Right forelimb (tissue), 1 donor: Measurements from ENCODE around the gene POMGNT1.
A peak's percentile ranks its signal among the peaks of the same experiment; 100 is the strongest.

Experiments
- DNase-seq: peaks from one replicate; pipeline ENCODE4 v3.0.0-alpha.2; 2018

Gene POMGNT1

DNA sequence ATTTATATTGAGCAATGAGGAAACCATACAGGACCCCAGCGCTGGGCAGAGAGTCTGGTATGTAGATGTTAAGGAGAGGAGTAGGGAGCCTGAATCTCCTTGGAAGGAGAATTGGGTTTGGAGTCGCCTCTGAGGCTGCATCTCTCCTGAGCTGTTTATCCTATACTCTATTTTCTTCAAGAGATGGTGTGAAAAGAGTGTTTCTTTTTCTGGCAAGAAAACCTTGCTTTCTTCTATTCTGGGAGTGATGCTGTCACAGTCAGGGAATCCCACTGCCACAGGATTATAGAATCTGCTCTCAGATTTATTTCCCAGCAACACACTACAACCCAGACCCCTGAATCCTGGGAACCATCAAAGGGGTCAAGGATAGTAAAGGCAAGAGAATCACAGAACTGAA lies 8.2 kb upstream of the POMGNT1 start:
- no peak for DNase-seq

DNA sequence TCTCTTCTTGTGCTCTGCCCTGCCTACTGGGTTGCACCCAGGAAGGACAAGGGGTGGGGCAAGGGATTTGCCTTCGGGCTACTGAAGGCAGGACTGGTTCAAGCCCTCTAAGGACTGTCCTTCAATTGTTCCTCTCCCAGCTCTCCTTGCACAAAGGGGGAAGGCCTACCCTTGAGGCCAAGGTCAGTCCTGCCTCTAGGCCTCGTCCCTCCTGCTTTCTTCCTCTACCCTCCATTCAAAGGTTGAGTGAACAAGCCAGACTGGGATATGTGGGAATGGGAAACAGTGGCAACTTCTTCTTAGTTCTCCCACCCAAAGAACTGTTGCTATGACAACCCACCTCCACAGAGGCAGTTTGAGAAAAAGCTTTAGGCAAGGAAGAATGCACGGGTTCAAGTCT lies 7.6 kb upstream of the POMGNT1 start:
- DNase-seq, result no peak

DNA sequence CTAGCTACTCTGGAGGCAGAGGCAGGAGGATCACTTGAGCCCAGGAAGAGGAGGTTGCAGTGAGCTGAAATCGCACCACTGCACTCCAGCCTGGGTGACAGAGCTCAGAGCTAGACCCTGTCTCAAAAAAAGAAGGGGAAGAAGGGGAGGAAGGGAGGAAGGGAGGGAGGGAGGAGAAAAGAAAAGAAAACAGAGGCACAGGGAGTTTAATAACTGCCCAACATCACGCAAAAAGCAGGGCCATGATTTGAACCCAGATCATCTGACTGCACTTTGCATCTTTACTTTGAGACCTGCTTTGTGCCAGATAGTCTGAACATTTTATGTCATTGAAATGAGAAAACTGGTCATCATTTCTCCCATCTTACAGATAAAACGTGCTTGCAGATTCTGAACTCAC lies 6.9 kb upstream of the POMGNT1 start:
- DNase-seq, result no peak

DNA sequence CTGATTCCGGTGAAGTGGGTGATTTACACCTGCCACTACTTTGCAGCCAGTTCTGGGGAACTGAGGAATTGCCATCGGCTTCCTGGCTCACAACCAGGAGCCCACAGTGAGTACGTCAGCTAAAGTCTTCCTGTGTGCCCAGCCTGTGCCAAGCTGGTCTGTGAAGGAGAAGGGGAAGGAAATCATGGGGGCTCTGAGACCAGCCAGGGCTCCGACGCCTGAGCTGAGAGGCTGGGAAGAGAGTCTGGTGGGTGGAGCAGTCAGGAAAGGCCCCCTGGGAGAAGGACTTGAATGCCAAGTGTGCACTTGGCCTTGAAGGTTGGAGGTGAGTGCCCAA lies 6.1 kb upstream of the POMGNT1 start:
- no peak for DNase-seq

DNA sequence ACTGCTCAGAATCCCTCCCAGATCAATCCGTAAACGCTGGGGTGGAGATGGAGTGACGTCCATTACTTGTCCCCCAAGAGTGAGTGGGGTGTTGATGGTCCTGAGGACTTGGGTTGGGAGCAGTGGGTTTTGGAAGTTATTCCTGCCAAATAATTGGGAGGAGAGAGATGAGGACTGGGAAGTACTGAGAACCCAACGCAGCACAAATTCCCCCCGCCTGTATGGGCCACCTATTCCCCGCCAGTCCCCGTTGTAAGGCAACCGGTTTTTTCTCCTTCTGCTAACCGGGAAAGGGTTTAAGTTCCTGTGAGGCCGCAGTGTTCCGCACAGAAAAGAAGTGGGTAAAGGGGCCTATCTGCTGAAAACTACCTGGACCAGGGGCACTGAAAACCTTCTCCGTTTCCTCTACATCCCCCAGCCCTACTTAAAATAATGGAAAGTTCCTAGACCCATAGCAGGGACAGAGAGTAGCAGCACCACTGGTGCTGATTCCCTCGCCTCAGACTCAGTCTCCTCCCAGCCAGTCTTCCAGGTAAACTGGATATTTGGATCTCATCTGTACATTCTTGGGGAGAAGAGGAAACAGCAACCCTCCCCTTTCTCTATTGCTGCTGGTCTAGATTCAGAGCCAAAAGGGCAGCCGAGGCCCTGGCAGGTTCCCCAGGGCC lies 5.6 kb upstream of the POMGNT1 start:
- no peak for DNase-seq

DNA sequence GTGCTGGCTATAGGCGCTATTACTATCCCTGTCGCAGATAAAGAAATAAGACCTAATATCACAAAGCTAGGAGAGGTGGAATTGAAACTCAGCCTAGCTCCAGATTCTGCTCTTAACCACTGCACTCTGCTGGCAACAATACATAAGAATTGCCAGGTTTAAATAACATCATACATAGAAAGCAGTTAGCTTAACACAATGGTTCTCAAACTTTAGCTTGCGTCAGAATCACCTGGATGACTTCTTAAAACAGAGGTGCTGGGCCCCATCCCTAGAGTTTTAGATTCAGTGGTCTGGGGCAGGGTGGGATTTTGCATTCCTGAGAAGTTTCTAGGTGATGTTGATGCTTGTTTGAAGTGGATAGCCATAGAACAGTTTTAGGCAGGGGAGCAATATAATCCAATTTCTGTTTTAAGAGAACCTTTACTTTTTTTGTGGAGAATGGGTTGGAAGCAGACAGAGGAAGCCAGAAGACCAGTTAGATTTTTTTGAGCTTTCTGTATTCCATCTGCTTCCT lies 1.1 kb upstream of the POMGNT1 start:
- DNase-seq, result no peak

DNA sequence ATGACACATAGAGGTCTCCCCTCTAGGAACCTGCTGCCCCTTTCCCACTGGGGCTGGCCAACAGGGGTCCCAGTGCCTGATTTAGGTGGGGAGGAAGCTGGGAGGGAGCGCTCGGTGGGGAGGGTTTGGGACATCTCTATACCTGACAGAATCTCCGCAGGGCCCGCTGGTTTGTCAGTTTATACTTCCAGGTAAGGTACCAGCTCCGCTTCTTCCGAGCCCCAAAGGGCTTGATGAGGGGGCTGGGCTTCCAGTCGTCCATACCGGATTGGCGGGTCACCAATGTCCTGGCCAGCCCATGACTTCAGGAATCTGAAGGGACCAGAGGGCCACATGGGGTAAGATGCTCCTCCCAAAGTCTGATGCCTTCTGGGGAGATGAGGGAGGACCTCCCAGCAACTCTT lies 672 bp downstream of the POMGNT1 start:
- no peak for DNase-seq

DNA sequence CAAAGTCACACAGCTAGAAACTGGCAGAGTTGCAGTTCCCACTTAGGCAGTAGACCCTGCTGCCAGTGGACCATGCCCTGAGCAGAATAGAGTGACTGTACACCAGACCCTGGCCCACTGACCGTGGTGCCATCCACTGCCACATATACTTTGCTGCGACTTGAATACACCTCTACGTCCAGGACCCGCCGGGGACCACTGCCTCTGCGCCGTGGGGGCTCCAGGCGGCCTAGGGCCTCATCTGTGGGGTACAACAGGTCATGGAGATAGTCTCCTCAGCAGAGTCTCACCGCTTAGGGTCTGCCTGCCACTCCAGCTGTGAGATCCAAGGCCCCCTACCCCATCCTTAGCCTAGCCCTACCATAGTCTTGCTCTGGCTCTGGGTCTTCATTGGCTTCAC lies 1.6 kb downstream of the POMGNT1 start:
- DNase-seq, result no peak

DNA sequence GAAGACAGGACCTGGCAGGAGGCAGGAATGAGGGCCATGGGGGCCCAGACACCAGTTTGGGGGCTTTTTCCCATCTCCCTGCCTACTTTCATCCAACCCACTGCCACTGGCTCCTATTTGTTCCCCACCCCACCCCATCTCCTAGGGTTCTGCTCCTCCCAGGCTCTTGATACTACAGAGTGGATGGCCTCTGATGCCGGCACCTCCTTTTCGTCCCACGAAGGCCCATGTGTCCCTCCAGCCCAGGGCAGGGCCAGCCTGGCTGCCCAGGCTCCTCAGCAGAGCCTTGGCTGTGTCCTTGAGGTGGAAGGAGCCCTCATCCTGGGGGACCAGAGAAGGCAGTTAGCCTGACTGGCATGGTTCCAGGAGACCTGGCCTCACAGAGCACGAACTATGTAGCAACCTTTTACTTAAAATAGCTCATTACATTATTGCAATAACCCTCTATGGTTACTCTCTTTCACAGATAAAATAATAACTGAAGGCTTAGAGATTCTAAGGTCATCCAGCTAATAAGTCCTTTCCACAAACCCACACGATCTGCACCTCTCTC lies 3.5 kb downstream of the POMGNT1 start:
- no peak for DNase-seq

DNA sequence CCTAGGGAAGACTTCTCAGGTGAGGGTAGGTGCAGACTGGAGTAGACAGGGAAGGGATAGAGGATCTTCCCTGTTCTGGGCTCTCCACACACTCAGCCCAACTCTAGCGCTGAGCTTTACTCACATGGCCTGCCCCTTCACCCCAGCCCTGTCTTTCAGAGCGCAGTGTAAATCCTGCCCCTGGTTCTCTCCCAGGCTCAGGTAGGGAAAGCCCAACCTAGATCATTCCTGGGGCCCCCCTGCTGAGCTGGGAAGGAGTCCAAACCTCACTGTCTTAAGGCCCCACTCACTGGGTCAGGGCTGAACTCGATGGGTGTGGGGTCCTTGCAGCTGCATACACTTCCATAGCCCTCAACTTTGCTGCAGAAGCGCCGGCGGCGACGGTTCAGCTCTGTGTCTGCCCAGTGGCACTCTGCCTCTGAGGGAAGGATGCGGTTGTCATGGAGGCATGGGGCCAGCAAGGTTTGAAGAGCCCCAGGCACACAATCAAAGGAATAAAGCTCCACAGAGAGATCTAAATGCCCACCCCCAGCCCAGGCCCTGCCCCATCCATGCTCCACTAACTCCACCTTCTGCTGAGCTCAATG lies 4.2 kb downstream of the POMGNT1 start:
- DNase-seq, result no peak

DNA sequence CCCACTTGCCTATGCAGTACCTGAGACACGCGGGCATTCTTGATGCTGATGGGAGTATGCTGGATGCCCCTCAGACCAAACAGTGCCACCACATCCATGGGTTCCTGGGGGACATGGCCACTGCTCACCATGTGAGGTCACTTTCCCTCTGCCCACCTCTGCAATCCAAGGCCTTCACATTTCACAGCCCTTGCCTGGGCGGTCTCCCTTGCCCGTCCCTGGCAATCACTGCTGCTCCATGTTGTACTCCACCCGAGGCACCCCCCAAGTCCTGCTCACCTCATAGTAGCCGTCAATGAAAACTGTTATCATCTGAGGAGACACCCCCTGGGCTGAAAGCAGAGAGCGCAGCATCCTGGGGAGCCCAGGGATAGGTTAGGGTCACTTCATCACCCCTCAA lies 4.9 kb downstream of the POMGNT1 start:
- no peak for DNase-seq

DNA sequence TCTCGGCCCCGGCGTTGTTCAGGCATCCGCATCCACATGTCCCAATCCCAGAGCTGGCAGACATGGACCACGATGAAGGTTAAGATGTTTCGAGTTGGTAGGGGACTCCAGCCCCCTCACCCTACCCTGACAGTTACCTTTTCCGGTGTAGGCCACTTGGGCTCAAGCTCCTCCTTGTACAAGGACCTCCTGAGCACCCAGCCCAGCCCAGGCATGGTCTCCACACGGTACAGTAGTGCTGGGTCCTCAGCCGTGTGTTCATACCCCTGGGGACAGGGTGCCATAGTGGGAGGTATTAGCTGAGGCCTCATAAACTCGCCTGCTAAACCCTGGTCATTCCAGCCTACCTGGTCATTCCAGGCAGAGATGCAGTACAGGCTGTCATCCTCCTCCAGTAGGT lies 6.1 kb downstream of the POMGNT1 start:
- no peak for DNase-seq

DNA sequence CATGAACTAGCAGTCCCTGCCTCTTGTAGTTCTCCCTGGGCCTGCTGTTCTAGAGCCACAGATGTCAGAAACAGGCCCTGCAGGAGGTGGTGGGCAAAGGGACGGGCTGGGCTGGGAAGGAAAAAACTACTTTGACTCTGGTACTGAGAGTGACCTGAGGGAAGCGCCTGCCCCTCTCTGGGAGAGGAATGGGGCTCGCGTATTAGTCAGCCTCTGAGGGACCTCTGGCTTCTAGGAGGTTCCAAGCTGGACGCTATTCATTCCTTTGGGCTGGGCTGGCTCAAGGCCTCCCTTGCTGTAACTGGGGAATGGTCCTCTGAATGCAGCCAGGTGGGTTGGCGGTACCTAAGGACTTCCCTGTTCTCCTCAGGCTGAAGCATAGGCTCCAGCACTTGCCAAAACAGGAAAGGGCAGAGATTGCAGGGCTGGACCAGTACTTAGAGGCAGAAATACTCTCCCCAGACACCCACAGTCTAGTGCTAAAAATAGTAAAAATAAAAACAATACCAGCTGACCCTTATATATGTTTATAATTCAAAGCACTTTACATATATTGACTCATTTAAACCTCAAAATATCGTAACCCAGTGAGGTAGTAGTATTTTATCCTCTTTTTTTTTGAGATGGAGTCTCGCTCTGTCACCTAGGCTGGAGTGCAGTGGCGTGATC lies 7.1 kb downstream of the POMGNT1 start:
- no peak for DNase-seq

DNA sequence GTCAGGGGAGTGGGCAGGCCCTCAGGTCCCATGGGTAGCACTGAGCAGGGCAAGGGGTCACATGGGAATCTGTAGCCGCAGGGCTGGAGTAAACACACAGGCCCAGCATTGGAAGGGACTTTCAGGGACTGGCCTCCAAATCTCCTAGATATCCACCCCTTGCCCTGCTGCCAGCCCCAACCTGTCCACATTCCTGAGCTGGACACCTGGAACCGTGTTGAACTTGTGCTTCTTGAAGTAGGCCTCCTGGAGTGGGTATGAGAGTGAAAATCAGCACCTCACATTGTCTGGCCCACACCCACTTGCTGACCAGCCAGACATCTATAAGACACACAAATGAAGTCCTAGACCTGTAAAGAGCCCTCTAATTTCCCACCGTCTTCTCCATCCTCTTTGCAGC lies 7.7 kb downstream of the POMGNT1 start:
- DNase-seq, result no peak

DNA sequence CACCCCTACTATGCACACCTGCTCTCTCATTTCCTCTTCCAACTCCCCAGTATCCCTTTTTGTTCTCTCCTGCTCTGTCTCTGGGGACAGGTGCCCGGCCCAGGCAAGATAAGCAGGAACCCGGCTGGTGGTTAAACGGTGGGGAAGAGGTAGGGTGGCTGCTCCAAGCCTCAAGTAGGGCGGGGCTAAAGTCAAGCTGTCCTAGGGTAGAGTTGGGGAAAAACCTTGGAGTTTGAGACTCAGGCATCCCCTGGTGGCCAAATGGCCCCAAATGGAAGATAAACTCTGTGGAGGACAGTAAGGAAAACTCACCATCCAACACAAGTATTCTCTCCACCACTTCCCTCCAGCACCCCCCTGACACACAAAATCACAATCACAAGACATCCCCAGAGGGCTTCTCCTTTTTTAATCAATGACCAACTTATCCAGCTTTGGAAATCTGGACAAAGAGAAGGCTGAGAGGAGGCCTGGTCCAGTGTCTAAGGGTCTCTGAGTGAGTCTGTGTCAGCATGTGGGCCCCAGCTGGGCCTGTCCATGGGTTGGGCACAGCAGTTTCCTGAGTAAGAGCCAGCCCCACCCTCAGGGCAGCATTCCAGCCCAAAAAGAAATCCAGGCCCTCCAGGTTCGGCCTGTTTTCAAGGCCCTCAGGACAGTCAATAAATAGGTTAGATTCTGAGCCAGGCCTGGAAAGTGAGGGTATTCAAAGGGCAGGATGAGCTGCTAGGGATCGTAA lies 9.8 kb downstream of the POMGNT1 start:
- DNase-seq, result no peak

DNA sequence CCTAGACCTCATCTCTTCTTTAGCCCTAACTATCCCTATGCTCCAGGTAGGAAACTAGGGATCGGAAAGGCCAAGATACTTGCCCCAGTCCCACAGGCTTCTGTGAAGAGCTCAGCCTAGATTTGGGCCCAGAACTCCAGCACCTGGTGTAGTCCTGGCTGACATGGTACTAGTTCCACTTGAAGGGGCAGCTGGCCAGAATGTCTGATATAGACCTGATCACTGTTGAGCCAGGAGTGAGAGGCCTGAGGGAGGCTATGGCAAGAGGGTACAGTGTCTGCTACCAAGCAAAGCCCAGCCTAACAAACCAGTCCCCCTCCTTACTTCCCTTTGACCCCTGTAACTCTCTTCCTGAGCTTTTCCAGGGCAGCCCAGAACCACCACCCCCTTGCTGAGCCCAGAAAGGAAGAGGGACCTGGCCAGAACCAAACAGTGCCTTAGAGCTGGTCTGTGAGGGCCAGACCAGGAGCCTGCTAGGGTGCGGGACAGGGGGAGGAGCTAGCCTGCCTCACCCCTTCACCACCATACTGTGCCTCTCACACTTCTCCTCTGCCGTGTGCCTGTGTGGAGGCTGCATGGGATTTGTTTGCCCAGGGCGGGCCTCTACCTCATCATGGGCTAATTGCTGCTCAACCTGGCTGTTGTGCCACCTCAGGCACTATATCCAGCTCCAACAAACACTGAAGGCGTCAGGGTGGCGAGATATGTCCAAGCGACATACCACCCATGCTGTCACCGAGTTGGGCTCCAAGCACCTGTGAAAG lies 10.9 kb downstream of the POMGNT1 start:
- no peak for DNase-seq

DNA sequence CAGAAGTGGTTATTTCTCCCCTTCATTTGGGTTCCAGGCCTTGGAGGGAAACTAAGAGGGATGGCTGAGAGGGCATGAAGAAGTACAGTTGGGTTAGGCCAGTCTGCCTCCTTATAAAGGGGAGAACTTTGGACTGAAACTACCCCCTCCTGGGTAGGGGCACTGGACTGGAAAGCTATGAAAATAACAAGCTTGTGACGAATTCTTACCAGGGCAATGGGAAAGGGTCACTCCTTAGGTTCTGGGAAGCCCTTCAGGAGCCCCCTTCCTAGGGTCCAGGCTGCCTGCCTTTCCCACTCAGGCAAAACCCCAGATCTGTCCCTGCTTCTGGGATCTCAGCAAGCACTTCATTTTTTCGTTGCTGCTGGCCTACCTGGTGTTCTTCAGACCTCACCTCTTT lies 12.2 kb downstream of the POMGNT1 start:
- no peak for DNase-seq

DNA sequence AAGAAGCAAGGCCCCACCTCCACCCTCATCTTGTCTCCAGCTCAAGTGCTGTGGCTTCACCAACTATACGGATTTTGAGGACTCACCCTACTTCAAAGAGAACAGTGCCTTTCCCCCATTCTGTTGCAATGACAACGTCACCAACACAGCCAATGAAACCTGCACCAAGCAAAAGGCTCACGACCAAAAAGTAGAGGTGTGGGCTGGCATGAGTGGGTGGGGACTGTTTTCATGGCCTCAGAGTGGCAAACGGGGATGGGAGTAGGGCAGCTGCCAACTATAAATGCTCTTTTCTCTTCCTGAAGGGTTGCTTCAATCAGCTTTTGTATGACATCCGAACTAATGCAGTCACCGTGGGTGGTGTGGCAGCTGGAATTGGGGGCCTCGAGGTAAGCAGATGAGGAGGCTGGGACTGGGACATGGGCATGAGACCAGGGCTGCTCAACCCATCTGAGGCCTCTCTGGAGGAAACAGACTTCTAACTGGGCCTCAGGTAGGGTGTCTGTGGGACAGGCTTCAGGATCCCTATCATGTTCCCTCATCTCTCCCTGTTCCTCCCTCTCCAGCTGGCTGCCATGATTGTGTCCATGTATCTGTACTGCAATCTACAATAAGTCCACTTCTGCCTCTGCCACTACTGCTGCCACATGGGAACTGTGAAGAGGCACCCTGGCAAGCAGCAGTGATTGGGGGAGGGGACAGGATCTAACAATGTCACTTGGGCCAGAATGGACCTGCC lies 13.1 kb downstream of the POMGNT1 start:
- no peak for DNase-seq

DNA sequence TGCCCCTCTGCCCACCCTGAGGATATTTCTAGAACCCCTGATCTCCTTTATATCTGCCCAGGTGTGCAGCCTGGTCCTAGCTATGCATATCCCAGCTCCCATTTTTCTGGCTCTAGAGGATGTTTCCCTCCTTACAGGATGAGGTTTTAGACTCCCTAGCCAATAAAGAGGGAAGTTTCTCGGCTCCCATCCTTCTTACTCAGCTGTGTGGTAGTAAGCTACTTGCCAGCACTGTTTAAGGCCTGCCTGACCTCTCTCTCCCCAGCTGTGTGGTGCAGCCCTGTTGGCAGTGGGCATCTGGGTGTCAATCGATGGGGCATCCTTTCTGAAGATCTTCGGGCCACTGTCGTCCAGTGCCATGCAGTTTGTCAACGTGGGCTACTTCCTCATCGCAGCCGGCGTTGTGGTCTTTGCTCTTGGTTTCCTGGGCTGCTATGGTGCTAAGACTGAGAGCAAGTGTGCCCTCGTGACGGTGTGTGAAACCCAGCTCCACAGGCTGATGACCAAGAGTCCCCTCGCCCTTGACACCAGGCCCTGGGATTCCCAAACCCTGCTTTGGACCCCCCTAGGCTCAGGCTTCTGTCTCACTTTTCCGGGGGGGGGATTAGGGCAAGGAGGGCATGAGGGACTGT lies 14.2 kb downstream of the POMGNT1 start:
- no peak for DNase-seq

DNA sequence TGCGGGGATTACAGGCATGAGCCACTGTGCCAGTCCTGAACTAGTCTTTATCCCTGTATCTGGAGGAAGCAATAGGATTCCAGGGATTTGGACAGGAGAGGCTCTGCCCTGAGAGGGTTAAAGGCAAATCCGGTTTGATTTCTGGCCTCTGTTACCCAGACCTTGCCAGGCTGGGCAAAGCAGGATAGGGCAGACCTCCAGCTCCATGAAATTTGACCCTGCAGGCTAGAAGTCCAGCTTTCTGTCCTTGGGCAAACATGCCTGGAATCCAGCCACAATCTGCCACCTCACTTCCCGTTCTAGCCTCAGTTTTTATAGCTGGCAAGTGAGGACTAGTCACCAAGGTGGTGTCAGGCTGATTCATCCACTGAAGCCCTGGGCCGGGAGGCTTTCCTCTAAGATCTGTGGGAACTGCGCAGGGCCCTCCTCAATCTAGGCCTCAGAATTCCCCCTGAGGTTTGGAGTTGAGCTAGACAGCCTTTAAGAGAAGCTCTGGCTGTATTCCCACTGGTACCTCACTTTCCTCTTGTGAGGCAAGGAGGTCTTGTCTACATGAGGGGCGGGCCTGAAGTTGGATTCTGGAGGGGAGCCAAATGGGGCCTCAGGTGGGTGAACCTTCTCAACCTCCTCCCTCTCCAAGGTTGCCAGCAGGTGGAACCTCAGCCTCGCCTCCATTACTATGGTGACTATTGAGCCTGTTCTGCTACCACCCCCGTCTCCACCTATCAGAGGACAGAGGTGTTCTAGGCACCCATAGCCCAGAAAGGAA lies 15.0 kb downstream of the POMGNT1 start:
- peak; percentile 77 for DNase-seq
